ENCODE measurements around the gene MYO1D.
"Not testable (repeated sequence)": the region's sequence is repeated elsewhere in the genome, so short reads cannot be mapped to it uniquely, and the experiment has no call there.

MYO1D gene

GRCh38 chr17:32482568-32483320, 394.2 kb downstream of the MYO1D start:
- DNase-seq = no peak

DNA sequence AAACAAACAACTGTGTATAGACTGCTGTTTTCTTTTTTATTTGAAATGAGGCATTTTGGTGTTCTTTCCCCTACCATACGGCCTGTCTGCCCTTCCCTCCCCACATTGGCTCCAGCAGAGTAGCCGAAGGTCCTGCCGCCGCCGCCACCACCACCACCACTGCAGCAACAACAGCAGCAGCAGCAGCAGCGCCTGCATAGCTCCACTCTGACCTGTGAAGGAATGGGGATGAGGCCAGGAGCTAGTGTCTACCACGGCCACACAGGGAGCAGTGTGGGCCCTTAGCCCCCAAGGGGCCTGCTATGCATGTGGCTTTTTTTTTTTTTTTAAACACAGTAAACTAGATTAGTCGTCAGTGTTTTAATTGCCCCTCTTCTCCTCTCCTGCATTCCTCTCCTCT, 395.7 kb downstream of the MYO1D start:
- no peak for DNase-seq

DNA sequence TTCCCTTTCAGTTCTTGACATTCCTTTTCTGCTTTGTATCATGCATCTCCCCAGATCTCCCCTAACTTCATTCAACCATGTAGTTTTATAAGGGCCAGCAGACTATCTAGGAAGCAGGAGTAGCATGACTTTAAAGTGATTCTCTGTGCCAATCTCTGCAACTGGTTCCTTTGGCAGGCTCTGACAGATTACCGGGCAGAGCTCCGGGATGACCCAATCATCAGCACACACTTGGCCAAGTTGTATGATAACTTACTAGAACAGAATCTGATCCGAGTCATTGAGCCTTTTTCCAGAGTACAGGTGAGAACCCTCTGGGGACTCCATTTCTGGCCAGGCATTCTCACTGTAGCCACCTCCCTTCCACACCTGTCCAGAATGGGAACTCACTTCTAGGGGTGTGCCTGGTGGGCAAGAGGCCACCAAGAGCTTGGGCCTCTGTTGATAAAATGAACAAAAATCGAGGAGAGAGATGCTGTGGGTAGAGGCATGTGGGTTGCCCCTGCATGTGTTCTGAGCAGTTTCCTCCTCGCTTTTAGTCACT, 397.8 kb downstream of the MYO1D start:
- DNase-seq = no peak

DNA sequence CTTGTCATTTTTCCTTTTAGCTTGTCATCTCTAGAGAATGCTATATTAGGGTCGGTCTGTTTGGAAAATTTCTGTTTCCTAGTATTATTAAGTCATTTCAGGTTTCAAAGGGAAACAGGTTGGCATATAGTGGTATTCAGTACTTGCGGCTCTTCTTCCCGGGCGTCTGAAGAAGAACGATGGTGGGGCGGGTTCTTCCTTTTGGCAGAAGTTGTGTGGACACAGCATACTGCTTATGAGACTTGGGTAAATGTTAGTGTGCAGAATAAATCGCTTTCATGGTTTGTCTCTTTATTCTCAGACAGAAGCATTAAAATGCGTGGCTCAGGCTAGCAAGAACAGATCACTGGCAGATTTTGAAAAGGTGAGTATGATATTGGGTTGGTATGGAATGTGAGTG, 399.7 kb downstream of the MYO1D start:
- DNase-seq = no peak

GRCh38 chr17:32475258-32475657, 401.7 kb downstream of the MYO1D start:
- no peak for DNase-seq

DNA sequence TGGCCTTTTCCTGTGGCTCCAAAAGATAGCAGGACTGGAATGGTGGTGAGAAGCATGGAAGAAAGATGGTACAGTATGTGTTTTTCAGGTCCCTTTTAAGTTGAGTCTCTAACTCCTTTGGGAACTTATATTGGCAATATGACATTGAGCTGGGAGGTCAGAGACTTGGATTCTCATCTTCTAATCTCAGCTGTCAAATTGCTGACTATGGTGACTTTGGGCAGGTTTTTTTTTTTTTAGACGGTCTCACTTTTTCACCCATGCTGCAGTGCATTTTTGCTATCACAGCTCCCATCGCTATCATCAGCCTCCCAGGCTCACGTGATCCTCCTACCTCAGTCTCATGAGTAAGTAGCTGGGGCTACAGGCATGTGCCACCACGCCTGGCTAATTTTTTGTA, 405.3 kb downstream of the MYO1D start:
- no peak for DNase-seq

GRCh38 chr17:32470405-32471167, 406.3 kb downstream of the MYO1D start:
- no peak for DNase-seq

- no peak for DNase-seq
Observed at GRCh38 chr17:32467949-32468348, 409.0 kb downstream of the MYO1D start.

DNA sequence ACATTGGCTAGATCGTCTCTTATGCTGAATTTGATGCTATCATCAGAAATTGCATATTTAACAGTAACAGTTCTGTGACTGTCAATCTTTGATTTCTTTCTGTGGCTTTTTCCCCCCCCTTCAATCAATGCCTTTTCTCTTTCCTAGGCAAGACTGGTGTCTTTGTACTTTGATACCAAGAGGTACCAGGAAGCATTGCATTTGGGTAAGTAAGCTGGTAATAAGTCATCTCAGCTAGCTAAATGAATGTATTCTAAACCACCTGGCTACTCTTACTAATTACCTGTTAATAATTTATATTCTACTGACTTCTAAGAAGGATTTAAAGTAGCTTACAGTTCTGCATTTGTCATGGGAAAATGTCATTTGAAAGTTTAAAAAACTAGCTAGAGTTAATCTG, 412.6 kb downstream of the MYO1D start:
- DNase-seq = no peak

DNA sequence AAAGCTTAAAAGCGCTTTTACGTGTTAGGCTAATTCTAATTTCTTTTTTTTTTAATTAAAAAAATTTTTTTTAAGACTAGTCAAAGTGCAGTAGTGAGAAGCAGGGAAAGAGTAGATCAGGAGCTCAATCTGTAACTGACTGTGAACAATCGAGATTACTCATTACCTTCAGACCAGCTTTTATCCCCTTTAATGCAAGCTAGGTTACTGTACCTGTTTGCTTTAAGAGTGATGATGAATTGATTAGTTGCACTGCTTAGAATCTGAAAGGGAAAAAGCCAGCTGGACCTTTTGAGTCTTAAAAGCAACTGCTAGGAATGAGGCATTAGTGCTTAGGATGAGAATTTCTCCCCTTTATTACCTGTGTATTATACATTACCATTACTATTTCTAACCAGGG, 413.6 kb downstream of the MYO1D start:
- DNase-seq = no peak

- DNase-seq = peak; percentile 76 to 78
Observed at GRCh38 chr17:32461853-32462617, 414.9 kb downstream of the MYO1D start.

- no peak for DNase-seq
Observed at GRCh38 chr17:32461498-32461852, 415.4 kb downstream of the MYO1D start.

DNA sequence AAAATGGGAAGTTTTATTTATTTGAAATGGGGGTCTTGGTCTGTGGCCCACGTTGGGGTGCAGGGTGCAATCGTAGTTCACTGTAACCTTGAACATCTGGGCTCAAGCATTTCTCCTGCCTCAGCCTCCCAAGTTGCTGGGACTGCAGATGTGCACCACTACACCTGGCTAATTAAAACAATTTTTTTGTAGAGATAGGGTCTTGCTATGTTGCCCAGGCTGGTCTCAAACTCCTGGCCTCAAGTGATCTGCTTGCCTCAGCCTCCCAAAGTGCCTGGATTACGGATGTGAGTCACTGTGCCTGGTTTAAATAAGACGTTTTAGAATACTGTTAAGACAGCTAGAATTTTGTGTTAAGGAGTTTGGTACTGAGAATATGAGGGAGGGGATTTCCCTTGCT, 416.9 kb downstream of the MYO1D start:
- no peak for DNase-seq

GRCh38 chr17:32458371-32458770, 418.6 kb downstream of the MYO1D start:
- no peak for DNase-seq

DNA sequence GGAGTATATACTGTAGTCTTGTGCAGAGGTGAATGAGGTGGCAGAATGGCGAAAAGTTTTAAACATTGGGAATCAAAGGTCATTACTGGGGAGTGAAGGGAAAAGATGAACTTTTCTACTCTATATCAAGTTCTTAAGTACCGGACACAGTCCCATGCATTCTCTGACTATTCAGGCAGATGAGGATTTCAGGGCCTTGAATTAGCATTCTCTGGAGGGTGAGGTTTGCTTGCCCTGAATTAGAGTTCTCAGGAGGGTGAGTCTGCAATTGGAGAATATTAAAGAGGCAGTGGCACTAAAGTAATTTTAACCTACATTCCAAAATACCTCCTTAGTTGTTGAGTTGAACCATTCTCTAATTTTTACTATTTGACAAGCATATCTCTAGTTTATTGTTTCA, 423.6 kb downstream of the MYO1D start:
- DNase-seq = no peak

DNA sequence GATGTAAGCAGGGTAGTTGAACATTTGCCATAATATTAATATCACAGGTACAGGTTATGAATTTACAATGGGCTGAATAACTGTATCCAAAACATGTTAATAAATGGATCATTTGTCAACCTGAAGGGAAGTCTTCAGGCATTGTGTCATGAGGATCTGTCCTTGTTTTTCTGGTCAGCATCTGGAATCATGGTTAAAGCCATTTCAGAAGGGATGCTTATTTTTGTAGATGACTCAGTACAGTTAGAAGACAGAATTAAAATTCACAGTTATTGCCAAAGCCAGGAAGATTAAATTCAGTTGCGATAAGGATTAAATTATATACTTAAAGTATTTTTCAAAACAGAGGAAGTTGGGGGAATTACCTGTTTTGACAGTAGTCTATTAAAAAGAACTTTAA, 424.6 kb downstream of the MYO1D start:
- no peak for DNase-seq

- DNase-seq = no peak
Observed at GRCh38 chr17:32451879-32452278, 425.0 kb downstream of the MYO1D start.

GRCh38 chr17:32450379-32450778, 426.5 kb downstream of the MYO1D start:
- DNase-seq = not testable (repeated sequence)

- DNase-seq = no peak
Observed at GRCh38 chr17:32449963-32450362, 427.0 kb downstream of the MYO1D start.

DNA sequence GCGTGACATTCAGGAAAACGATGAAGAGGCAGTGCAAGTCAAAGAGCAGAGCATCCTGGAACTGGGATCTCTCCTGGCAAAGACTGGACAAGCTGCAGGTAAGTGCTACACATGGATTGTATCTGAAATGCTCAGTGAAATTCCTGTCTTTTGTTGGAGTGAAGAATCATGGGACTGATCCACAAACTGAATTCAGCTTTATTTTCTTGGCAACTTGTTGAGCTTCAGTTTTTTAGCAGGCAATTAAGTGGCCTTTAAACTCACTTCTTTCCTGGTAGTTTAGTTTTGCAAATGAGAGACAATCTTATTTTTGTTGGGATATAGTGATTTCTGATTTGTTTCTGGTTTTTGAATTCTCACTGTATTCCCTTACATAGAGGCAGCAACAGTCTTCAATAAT, 430.0 kb downstream of the MYO1D start:
- DNase-seq = no peak

DNA sequence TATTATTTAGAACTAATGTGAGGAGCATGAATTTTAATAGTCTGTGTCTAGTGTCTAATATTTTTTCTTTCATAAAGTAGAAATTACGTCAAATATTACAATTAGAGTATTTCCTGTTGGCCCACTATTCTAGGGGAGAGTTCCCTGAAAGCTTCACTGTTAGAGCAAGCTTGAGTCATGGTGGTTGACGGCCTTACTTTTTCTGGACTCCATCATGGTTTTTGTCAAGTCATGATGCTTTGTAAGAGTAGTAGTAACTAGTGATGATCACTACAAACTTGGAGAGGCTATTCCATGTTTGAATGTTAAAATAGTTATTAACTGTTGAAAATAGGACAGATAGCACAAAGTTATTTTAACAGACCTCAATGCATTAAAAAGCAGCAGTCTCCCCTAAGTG, 431.0 kb downstream of the MYO1D start:
- no peak for DNase-seq

DNA sequence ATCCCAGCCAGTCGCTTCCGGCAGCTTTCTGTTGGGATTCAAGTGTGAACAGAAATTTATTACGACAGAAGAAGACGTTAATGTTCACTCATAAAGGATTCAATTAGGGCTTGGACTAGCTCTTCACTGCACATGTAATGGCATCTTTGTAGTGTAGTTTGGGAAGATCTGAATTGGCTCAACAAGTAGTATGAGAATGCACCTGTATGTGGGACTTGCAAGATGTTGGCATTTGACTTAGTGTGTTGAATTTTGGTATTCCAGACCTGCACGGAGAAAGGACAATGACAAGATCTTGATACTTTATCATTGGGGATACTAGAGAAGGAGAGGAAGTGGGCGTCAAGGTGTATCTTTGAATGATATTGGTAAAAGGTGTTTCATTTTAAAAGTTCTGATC, 431.4 kb downstream of the MYO1D start:
- no peak for DNase-seq

GRCh38 chr17:32445074-32445415, 431.9 kb downstream of the MYO1D start:
- DNase-seq = peak; percentile 33 to 40
